GM12878 (cell line): ENCODE measurements around the gene PATL1. TPM values are rescaled to one million over a fixed set of nuclear protein-coding genes. Genes with fewer than 3 reads are reported as not detected.

Source experiments
- ATAC-seq: fragments of 200-7000 bp; cut with Tn5 transposase; 3 replicates; pipeline ENCODE4 v1.9.1; 2020; ENCODE audit warnings: mild to moderate bottlenecking, moderate library complexity
- BruUV-seq: library from RNA; stranded (reverse); fragments of 400-500 nt; replicated peaks from 2 replicates; lab custom pipeline; 2021; lab: Mats Ljungman, UMichigan
- CTCF ChIA-PET: fragments of 300-600 bp; sonication (Branson Sonifier 250); formaldehyde crosslinking; extraction: SDS; loops from one replicate; lab custom pipeline; 2021; ENCODE audit warnings: inconsistent platforms; lab: Yijun Ruan, JAX
- POLR2A ChIA-PET: fragments of 350-600 bp; formaldehyde crosslinking; extraction: SDS; loops from one replicate; lab custom pipeline; 2021; ENCODE audit warnings: inconsistent platforms; lab: Charles Lee
- RAD21 ChIA-PET: fragments of 300-600 bp; sonication (Branson Sonifier 250); formaldehyde crosslinking; loops from one replicate; lab custom pipeline; 2023; ENCODE audit warnings: antibody characterized with exemption; ENCODE audit not compliant: unreplicated experiment; lab: Charles Lee
- SMC1A ChIA-PET: fragments of 300-600 bp; sonication (Branson Sonifier 250); formaldehyde crosslinking; loops from one replicate; lab custom pipeline; 2023; ENCODE audit not compliant: unreplicated experiment, uncharacterized antibody; lab: Charles Lee
- DNase-seq: peaks from one replicate; pipeline ENCODE4 v3.0.0-alpha.2; 2011; ENCODE audit warnings: low read depth, low spot score
- FAIRE-seq: peaks from 3 replicates; lab custom pipeline; 2011; peaks lifted over from hg19 to GRCh38; lab: Jason Lieb, UNC
- H2AFZ ChIP-seq: 2 replicates; pipeline ENCODE4 v1.6.0; 2011; ENCODE audit warnings: low read depth, low read length, control low read depth; ENCODE audit not compliant: control insufficient read depth
- H3K27ac ChIP-seq: 2 replicates; pipeline ENCODE4 v1.5.1; 2011; ENCODE audit warnings: control low read depth; ENCODE audit not compliant: control insufficient read depth, insufficient read depth
- H3K27me3 ChIP-seq, 2 experiments: replicated peaks in 1 of 2; 2 replicates each; pipeline versions ENCODE4 v1.6.0 to v1.6.1; 2011; ENCODE audit warnings: low read length in 1 of 2; ENCODE audit not compliant: control insufficient read depth in 2 of 2, insufficient read depth in 2 of 2
- H3K36me3 ChIP-seq, 2 experiments: 2 replicates each; pipeline ENCODE4 v1.5.1; 2011; ENCODE audit warnings: low read length in 1 of 2; ENCODE audit not compliant: control insufficient read depth in 2 of 2, insufficient read depth in 2 of 2
- H3K4me1 ChIP-seq: 2 replicates; pipeline ENCODE4 v1.6.1; 2011; ENCODE audit warnings: mild to moderate bottlenecking, low read length, moderate library complexity, mixed read lengths; ENCODE audit not compliant: control insufficient read depth, insufficient read depth
- H3K4me2 ChIP-seq: 2 replicates; pipeline ENCODE4 v1.6.0; 2011; ENCODE audit warnings: control low read depth; ENCODE audit not compliant: control insufficient read depth, insufficient read depth
- H3K4me3 ChIP-seq: fragments of 200-600 bp; sonication (generic); 2 replicates; pipeline ENCODE4 v1.5.1; 2016
- H3K79me2 ChIP-seq: 2 replicates; pipeline ENCODE4 v1.6.0; 2011; ENCODE audit warnings: low read length; ENCODE audit not compliant: control insufficient read depth, insufficient read depth
- H3K9ac ChIP-seq: 2 replicates; pipeline ENCODE4 v1.8.0; 2011; ENCODE audit warnings: low read length, control low read depth, mixed read lengths; ENCODE audit not compliant: control insufficient read depth, insufficient read depth
- H3K9me3 ChIP-seq: replicated peaks from 3 replicates; pipeline ENCODE4 v1.5.1; 2011; ENCODE audit warnings: mild to moderate bottlenecking, low read length; ENCODE audit not compliant: control insufficient read depth, insufficient read depth
- H4K20me1 ChIP-seq: 2 replicates; pipeline ENCODE4 v1.6.0; 2011; ENCODE audit not compliant: control insufficient read depth, insufficient read depth
- SKIL ChIP-seq: fragments of 450-650 bp; IDR thresholded peaks from 2 replicates; pipeline ENCODE4 v1.6.1; 2017; ENCODE audit warnings: mild to moderate bottlenecking, low read depth, inconsistent platforms; ENCODE audit not compliant: poor library complexity, severe bottlenecking
- ZBTB40 ChIP-seq: fragments of 450-650 bp; IDR thresholded peaks from 2 replicates; pipeline ENCODE4 v1.6.1; 2016; ENCODE audit warnings: mild to moderate bottlenecking, moderate library complexity, borderline replicate concordance
- ZNF592 ChIP-seq: fragments of 450-650 bp; IDR thresholded peaks from 2 replicates; pipeline ENCODE4 v1.6.1; 2017; ENCODE audit warnings: mild to moderate bottlenecking, moderate library complexity
- ZSCAN29 ChIP-seq: fragments of 450-650 bp; IDR thresholded peaks from 2 replicates; pipeline ENCODE4 v1.6.1; 2017; ENCODE audit warnings: mild to moderate bottlenecking, moderate library complexity
- WGBS: methylation state at CpG from one replicate; pipeline ENCODE4 v1.1.6; 2016; ENCODE audit warnings: low lambda C conversion rate; ENCODE audit not compliant: insufficient replicate concordance, insufficient coverage; ENCODE audit errors: missing lambda C conversion rate; 5-methylcytosine and 5-hydroxymethylcytosine counted together
- in situ Hi-C: fragments of 300-500 bp; cut with MboI; formaldehyde crosslinking; loops from 9 replicates; pipeline ENCODE4 v1.14.3; 2018; ENCODE audit warnings: mixed read lengths
- intact Hi-C: fragments of 100-400 bp; cut with micrococcal nuclease; formaldehyde crosslinking; loops from one replicate; pipeline ENCODE4 v1.14.2; 2022; ENCODE audit not compliant: unreplicated experiment
- polyA plus RNA-seq, 11 experiments: library from polyadenylated mRNA; depleted of rRNA in 4 of 11; unstranded in 6 of 11; stranded (reverse) in 5 of 11; fragments of >200 nt; fragmentation: Nextera tagmentation in 4 of 11; fragmentation: Illumina TruSeq in 1 of 11; extraction: Ambion mirVana in 4 of 11; extraction: Trizol in 1 of 11; gene quantifications; 1 replicate in 1 of 11; 2 replicates in 10 of 11; pipeline versions ENCODE4 v1.2.1 to v1.2.3, GENCODE V29; 2011 to 2016; ENCODE audit warnings: inconsistent platforms in 2 of 11, missing spikeins in 2 of 11, low read depth in 1 of 11
- total RNA-seq, 4 experiments: library from RNA; depleted of rRNA in 3 of 4; stranded (reverse); fragments of >200 nt in 3 of 4; fragmentation: Illumina TruSeq in 1 of 4; extraction: Trizol in 1 of 4; gene quantifications; 2 replicates each; pipeline versions ENCODE4 v1.2.1 to v1.2.3, GENCODE V29; 2013 to 2021
- TF ChIP-seq, protein P1 (sequence below): fragments of 450-650 bp; IDR thresholded peaks from 2 replicates; pipeline ENCODE4 v1.6.1; 2016; ENCODE audit warnings: mild to moderate bottlenecking

The PATL1 gene
- total and polyA plus RNA-seq, 10 of the 15 experiments (the other 5 are each of a cell fraction or from before 2014, with no cell fraction given) = 5.3 to 62.0 (median 14.9) TPM

GRCh38 chr11:59716051-59716450 is 47.2 kb upstream of the PATL1 start:
- RAD21 ChIA-PET = no interaction called here

More at GRCh38 chr11:59716051-59716450, 47.2 kb upstream of the PATL1 start:
- CTCF ChIA-PET = no interaction called here
- TF ChIP-seq, protein P1, sequence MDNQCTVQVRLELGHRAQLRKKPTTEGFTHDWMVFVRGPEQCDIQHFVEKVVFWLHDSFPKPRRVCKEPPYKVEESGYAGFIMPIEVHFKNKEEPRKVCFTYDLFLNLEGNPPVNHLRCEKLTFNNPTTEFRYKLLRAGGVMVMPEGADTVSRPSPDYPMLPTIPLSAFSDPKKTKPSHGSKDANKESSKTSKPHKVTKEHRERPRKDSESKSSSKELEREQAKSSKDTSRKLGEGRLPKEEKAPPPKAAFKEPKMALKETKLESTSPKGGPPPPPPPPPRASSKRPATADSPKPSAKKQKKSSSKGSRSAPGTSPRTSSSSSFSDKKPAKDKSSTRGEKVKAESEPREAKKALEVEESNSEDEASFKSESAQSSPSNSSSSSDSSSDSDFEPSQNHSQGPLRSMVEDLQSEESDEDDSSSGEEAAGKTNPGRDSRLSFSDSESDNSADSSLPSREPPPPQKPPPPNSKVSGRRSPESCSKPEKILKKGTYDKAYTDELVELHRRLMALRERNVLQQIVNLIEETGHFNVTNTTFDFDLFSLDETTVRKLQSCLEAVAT = no peak
- no peak for TF ChIP-seq ZSCAN29
- TF ChIP-seq SKIL = no peak
- no peak for TF ChIP-seq ZNF592
- no peak for TF ChIP-seq ZBTB40
- Histone ChIP-seq H3K27ac (no peak overlapping the region), H3K79me2 (no peaks in the 10 kb centered on the region), H3K4me1 (no peaks in the 10 kb centered on the region), H3K27me3 (no peaks in the 10 kb centered on the region; a peak in 1 of 4 replicates), H3K9me3 (no peaks in the 10 kb centered on the region), H2AFZ (no peak overlapping the region), H3K9ac (no peak overlapping the region), H4K20me1 (no peaks in the 10 kb centered on the region), H3K4me2 (no peak overlapping the region), H3K4me3 (no peak overlapping the region), H3K36me3 (no peaks in the 10 kb centered on the region)
- no peak for DNase-seq
- POLR2A ChIA-PET = no interaction called here
- intact Hi-C loops (no loop called here), in situ Hi-C loops (no loop called here)
- SMC1A ChIA-PET = no interaction called here
- no peak for ATAC-seq
- FAIRE-seq = no peak
- no TSS peak for BruUV-seq
- 10% methylated on average over 3 of the region's 3 CpGs for WGBS
